Left kidney (tissue), 2 donors: ENCODE data around the gene MOSMO. TPM values are rescaled to one million over a fixed set of nuclear protein-coding genes. Genes with fewer than 3 reads are reported as not detected.
"Not testable (repeated sequence)": the region's sequence is repeated elsewhere in the genome, so short reads cannot be mapped to it uniquely, and the experiment has no call there.

Experiments
- DNase-seq: peaks from one replicate; pipeline ENCODE4 v3.0.0-alpha.2; 2013
- polyA plus RNA-seq: library from polyadenylated mRNA; unstranded; fragments of 120-200 nt; gene quantifications from one replicate; pipeline ENCODE4 v1.2.1, GENCODE V29; 2013; ENCODE audit not compliant: insufficient read length

Gene MOSMO
- polyA plus RNA-seq, 1 donor: 24.5 TPM

DNA sequence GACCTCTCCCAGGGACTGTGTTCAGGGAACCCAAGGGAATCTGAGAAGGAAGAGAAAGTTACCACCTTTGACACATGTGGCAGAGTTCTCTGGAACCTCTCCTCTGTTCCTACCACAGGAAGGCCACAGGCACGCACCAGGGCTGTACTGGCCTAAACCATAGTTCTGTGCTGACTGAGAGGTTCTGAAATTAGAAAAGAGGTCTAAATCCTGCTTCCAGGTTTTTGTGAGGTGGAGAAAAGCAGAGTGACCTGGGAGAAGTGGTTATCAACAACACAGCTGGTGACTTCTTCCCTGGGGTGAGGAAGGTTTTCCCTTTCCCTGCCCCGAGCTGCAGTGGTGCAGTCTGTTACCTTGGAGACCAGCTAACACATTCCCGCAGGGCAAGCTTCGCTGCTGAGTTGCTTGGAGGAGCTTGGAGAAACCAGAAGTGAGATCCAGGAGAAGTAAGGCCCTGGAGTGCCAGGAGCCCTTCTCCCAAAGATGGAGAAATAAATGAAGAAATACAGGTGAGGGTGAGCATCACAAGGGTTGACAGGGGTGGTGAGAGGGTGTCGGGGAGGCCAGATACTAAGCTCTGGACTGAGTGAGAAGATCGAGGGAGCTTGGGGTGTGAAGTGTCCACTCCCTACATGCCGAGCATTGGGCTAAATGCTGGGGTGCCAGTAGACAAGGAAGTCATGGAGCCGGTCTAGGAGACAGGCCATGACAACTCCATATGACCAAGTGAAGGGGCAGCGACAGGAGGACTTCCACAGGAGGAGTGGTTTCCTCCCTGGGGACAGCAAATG, 84.4 kb downstream of the MOSMO start, which contains the start of gene VWA3A:
Gene VWA3A (plus strand): TSS at position 399 of the 791 bp plus-strand sequence. CDS start 97 bp downstream, at position 496.
- peak; percentile 59 for DNase-seq

DNA sequence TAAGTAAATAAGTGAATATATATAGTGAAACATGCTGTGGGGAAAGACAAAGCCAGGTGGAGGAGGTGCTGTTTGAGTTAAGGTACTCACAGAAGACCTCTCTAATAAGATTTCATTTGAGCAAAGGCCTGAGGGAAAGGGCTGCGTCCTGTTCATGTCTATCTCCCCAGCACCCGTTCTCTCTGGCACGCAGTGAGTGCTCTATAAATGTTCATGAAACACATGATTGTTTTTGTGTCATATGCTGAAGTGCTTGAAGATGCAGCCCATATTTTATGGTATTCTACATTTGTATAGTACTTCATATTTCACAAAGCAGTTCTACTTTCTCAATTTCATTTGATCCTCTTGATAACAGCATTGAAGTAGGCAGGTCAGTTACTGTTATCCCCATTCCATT, 85.4 kb downstream of the MOSMO start:
- no peak for DNase-seq

DNA sequence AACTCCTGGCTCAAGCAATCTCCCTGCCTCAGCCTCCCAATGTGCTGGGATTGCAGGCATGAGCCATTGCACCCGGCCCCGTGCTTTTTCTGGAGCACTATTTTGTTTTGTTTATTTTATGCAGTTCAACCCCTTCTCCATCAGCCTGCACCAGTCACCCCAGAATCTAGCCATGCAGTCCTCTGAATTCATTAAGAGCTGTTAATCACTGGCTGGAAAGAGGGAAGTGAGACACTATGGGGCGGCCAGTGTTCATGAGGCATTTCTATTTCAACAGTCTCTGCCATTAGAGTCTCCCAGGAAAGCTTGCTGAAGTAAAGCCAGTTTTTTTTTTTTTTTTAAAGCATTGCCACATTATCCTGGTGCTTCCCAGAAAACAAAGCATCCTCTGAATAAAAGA, 86.1 kb downstream of the MOSMO start:
- DNase-seq: no peak

DNA sequence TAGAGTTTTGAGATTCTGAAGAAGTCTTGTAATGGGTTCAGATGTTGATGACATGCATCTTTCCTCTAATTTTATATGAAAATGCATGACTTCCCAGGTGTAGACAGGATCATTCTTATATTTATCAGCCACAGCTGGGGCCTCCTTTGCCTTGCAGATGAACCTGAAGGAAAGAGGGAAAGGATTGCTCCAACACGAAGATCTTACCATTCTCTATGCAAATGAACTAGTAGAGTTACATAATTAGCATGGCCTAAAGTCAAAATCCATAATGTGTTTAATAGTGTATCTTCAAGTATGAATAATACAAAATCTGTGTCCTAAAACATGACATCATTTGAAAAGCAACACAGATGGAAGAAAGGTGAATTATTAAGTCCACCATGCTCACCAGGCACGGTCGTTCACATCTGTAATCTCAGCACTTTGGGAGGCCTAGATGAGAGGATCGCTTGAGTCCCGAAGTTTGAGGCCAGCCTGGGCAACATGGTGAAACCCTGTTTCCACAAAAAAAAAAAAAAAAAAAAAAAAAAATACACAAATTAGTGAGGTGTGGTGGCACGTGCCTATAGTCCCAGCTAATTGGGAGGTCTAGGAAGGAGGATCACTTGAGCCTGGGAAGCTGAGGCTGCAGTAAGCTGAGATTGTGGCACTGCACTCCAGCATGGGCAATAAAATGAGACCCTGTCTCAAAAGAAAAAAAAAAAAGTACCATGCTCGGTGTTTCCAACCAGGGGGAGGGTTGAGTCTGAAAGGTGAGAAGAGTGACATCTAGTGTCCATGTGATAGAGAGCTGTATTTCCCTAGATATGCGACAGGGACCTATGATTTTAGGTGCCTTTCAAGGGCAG, 90.7 kb downstream of the MOSMO start:
- peak; percentile 53 for DNase-seq

DNA sequence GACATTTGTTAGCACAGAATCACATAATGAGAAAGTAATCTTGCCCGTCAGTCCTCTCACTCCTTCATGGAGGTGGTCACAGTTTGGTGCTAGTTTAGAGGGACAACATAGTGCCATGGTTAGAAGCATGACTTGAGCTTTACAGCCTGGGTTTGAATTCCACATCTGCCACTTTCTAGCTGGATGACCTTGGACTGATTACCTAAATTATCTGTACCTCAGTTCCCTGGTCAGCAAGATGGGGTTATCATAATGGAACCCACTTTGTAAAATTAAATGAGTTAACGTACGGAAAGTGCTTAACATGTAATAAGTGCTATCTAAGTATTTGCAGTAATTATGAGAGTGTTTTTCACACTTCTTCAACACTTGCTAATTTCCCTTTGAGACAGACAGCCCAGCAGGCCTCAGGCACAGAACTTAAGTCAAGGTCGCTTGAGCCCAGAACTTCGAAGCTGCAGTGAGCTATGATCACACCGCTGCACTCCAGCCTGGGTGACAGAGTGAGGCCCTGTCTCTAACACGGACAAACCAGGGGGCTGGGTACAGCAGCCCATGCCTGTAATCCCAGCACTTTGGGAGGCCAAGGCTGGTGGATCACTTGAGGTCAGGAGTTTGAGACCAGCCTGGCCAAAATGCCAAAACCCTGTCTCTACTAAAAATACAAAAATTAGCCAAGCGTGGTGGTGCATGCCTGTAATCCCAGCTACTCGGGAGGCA, 91.5 kb downstream of the MOSMO start:
- DNase-seq: no peak

DNA sequence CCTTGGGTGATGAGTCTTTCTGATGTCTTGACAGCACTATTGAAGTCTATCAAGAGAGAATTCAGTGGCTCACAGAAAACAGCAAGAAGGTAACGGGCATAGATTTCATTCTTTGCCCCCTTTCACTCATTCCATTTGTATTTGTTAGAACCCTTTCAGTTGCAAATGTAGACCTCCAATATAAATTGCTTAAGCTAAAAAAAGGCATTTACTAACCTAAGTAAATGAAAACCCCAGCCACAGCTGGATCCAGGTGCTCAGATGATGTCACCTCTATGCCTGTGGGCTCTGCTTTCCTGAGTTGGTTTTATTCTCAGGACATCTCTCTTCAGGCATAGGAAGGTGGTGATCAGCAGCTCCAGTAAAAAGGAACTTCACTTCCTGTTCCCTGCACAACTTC, 95.5 kb downstream of the MOSMO start:
- DNase-seq: no peak

DNA sequence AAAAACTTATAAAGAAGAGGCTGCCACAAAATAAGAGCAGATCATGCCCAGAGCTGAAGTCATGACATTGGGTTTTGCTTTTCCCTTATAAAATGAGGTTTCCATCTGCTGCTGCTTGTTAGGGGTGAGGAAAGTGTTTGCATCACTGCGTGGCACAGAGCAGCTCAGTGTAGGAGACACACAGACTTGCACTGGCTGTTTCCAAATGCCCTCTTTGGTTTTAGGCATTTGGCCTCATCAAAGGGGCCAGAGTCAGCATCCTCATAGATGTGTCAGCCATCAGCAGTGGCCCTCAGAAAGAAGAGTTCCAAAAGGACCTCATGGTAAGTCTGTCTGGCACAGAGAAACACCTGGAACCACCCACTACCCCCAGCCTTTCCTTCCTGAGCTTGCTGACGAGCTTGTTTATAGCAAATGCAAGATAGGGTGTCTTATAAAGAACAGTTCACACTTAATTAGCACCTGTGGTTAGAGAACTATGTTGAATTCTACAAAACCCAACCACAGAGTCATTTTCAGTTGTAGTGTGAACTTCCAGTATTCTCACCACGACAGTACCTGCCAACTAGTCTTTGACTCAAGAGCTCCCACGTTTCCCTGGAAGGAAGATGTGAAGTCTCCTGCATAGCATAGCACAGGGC, 101.5 kb downstream of the MOSMO start:
- no peak for DNase-seq

DNA sequence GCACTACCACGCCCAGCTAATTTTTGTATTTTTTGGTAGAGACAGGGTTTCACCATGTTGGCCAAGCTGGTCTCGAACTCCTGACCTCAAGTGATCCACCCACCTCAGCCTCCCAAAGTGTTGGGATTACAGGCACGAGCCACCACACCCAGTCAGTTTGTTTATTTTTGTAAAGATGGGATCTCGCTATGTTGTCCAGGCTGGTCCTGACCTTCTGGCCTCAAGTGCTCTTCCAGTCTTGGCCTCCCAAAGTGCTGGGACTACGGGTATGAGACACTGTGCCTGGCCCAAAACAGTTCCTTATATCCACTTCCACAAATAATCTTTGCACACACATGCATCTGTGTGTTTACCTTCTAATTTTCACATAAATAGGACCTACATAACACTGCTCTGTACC, 103.7 kb downstream of the MOSMO start:
- not testable (repeated sequence) for DNase-seq

DNA sequence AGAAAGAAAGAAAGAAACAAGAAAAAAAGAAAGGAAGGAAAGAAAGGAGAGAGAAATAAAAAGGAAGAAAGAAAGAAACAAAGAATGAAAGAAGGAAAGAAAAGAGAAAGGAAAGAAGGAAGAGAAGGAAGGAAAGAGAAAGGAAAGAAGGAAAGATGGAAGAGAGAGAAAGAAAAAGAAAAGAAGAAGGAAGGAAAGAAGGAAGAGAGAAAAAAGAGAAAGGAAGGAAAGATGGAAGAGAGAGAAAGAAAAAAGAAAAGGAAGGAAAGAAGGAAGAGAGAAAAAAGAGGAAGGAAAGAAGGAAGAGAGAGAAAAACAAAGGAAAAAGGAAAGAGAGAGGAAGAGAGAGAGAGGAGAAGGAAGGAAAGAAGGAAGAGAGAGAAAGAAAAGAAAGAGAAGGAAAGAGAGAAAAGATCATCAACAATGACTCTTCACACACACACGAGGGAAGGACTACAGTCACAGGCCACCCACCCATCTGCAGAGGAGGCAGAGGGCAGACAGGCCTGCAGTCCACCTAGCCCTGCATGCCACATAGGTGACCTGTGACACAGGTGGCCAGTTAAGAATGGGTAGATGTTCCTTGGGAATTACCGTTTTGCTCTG, 108.3 kb downstream of the MOSMO start:
- no peak for DNase-seq

DNA sequence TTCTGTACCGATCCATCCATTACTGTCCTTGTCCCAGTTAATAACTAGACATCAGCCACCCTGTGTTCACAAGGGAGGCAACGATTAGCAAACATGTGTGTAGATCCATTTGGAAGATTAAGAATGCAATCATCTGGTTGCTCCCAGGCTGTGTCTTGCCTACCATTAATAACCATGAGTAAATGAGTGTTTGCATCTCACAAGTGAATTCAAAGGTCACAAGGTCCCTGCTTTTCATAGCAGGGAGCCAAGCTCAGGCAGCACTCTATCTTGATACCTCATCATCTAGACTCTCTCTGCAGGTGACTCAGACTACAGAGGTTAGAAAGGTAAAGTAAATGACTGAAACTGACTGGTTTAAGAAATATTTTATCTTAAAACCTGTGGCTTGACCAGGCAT, 109.7 kb downstream of the MOSMO start:
- DNase-seq: no peak

DNA sequence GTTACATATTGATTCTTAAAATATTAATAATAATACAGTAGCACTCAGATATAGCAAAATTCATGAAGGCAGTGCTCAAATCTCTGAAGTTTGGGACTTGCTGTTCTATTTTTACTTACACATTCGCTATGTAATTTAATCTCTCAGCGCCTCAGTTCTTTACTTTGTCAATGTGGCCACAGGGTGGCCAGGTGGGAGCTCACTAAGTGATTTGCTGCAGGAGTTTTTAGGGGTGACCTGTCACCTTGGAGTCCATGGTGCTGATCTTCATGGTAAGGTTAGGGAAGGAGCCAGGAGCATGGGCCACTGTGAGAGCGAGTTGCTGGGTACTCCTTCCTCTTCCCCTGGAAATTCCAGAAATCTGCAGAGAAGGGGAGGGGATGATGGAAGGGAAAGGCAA, 112.5 kb downstream of the MOSMO start:
- no peak for DNase-seq

DNA sequence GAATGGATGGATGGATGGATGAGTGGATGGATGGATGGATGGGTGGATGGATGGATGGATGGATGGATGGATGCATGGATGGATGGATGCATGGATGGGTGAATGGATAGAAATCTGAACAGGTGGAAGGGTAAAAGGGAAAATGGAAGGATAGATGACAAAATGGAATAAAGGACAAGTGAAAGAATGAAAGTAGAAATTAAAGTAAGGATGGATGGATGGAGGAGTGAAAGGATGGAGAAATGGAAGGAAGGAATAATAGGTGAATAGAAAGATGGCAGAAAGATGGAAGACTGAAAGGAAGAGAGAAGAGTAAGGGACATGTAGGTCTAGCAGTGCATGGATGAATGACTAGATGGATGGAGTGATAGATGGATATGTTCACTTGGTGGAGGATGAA, 114.3 kb downstream of the MOSMO start:
- DNase-seq: no peak

DNA sequence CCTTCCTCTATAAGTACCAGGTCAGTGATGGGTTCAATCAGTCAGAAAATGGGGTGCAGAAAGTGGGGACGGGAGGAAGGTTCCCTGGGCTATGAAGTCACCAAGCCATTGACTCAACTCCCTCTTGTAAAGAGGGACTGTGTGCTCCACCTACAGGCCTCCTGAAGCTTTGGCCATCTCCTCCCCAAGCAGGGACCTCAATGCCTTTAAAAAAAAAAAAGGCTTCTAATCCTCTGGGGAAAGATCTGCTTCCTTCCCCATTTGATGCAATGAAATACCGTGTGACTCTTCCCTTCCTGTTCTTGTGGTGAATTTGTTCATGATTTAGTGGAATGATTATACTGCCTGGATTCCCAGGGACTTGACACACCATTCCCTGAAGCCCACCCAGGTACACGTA, 115.2 kb downstream of the MOSMO start:
- no peak for DNase-seq

DNA sequence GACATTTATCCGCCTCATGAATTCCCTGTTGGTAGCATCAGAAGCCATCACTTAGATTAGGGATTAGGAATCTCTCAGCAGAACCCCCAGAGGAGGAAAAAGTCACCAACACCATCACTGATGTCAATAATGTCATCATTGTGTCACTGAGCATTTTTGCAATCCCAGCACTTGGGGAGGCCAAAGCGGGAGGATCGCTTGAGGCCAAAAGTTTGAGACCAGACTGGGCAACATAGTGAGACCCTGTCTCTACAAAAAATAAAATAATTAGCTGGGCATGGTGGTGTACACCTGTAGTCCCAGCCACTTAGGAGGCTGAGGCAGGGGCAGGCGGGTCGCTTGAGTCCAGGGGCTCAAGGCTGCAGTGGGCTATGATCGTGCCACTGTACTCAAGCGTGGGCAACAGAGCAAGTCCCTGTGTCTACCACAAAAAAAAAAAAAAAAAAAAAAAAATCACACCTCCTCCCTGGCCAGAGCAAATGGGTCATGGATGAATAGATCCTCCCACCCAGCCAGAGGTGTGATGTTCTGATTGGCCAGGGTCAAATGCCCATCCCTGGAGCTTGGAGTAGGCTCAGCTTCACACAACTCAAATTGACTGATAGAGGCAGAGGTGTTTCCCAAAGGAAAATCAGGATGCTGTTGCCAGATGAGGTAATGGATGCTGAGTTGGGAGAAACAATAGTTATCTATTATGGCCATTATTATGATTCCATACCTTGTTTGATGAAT, 116.0 kb downstream of the MOSMO start:
- no peak for DNase-seq

DNA sequence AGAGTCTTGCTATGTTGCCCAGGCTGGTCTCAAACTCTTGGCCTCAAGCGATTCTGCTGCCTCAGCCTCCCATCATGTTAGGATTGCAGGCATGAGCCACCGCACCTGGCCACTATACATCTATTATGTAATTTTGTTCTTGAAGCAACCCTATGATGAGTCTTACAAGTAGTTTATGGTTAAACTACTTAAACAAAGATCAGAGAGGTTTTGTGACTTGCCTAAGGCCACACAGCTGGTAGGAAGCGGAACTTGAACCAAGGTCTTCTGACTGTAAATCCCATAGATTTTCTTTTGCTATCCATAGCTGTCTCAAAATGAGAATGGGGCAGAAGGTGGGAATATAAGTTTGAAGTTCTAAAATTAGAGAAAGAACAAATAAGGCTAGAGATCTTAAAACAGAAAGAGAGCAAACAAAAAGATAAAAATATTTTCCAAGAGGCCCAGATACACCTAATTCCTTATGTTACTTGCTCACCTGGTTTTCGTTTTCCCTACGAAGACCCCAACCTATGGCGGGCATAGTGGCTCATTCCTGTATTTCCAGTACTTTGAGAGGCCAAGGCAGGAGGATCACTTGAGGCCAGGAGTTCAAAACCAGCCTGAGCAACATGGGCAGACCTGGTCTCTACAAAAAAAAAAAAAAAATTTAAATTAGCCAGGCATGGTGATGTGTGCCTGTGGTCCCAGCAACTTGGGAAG, 116.8 kb downstream of the MOSMO start:
- DNase-seq: no peak

DNA sequence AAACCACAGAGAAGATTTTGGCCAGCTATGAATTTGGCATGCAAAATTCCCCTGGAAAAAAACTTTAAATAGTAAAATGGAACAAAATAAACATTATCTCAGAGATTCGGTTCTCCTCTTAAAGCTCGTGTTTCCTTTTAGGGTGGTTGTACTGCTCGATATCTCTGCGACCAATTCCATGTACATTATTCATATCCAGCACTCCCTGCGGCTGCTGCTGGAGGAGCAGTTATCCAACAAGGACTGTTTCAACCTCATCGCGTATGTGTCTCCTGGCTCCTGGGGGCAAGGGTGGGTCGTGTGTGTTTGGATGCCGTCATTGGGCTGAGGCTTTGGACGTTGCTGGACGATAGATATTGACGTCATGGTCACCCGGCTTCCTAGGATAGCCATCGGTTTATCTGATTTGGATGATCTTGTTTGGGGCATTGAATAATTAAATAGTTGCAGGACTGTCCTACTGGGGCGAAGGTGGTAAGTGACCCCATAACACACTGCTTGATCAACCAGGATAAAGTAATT, 118.2 kb downstream of the MOSMO start:
- no peak for DNase-seq

DNA sequence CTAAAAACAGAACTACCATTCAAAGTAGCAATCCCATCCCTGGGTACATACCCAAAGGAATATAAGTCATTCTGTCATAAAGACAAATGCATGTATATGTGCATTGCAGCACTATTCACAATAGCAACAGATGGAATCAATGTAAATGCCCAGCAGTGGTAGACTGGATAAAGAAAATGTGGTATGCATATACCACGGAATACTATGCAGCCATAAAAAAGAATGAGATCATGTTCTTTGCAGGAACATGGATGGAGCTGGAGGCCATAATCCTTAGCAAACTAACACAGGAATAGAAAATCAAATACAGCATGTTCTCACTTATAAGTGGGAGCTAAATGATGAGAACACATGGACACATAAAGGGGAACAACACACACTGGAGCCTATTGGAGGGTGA, 120.6 kb downstream of the MOSMO start:
- DNase-seq: not testable (repeated sequence)

DNA sequence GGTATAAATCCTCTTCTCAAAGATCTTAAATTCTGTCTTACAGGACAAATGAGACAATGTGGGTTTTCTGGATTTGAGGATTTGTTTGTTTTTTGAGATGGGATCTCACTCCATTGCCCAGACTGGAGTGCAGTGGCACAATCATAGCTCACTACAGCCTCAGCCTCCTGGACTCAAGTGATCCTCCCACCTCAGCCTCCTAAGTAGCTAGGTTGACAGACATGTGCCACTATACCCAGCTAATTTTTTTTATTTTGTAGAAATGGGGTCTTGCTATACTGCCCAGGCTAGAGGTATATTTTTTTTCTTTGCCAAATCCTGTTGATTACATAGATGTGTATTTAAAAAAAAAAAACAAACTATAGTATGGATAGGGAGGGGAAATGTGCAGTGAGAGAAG, 122.6 kb downstream of the MOSMO start:
- no peak for DNase-seq

DNA sequence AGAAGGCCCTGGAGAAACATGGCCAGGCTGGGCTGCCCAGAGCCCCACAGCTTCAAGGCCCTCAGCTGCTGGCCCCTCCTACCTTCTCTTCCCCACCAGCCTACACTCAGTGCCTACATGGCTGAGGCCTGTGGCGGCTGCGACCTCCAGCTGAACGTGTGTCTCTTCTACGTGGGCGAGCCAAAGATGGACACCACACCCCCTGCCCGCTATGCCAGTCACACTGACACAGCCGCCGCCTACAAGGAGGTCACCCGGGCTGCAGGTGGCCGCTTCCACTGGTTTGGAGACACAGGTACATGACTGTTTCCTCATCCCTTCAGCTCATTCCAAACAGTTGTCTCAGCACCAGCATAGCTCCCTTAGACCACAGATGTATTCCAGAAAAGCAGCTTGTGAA, 124.9 kb downstream of the MOSMO start:
- no peak for DNase-seq
